CD4-positive, alpha-beta T cell treated with Interleukin-15 for 1 hour (primary cell): ENCODE results near the gene TBC1D10A.

Experiments used
- DNase-seq: peaks from one replicate; pipeline ENCODE4 v3.0.0-alpha.2; 2020

TBC1D10A gene

GRCh38 chr22:30265131-30265720 lies 61.5 kb downstream of the TBC1D10A start:
- DNase-seq: no peak

GRCh38 chr22:30263883-30264282 lies 62.9 kb downstream of the TBC1D10A start:
- DNase-seq: no peak

GRCh38 chr22:30262917-30263741 lies 63.6 kb downstream of the TBC1D10A start:
- DNase-seq: peak; percentile 83

- no peak for DNase-seq
Measured at GRCh38 chr22:30262112-30262511, 64.6 kb downstream of the TBC1D10A start.

- peak; percentile 73 for DNase-seq
Measured at GRCh38 chr22:30261134-30261533, 65.6 kb downstream of the TBC1D10A start.

- no peak for DNase-seq
Measured at GRCh38 chr22:30260682-30261081, 66.1 kb downstream of the TBC1D10A start.

GRCh38 chr22:30260276-30260675 lies 66.5 kb downstream of the TBC1D10A start:
- no peak for DNase-seq

- no peak for DNase-seq
Measured at GRCh38 chr22:30254314-30254713, 72.4 kb downstream of the TBC1D10A start.

GRCh38 chr22:30253205-30253852 lies 73.4 kb downstream of the TBC1D10A start:
- DNase-seq: no peak

GRCh38 chr22:30252411-30253204 lies 74.1 kb downstream of the TBC1D10A start:
- no peak for DNase-seq

GRCh38 chr22:30251711-30252110 lies 75.0 kb downstream of the TBC1D10A start:
- no peak for DNase-seq

GRCh38 chr22:30250661-30251267 lies 76.0 kb downstream of the TBC1D10A start:
- no peak for DNase-seq

- DNase-seq: no peak
Measured at GRCh38 chr22:30250039-30250565, 76.6 kb downstream of the TBC1D10A start.

- no peak for DNase-seq
Measured at GRCh38 chr22:30249049-30250038, 77.4 kb downstream of the TBC1D10A start.

GRCh38 chr22:30248484-30248883 lies 78.3 kb downstream of the TBC1D10A start:
- no peak for DNase-seq

GRCh38 chr22:30247974-30248373 lies 78.8 kb downstream of the TBC1D10A start:
- no peak for DNase-seq

GRCh38 chr22:30247561-30247960 lies 79.2 kb downstream of the TBC1D10A start:
- DNase-seq: no peak

- DNase-seq: no peak
Measured at GRCh38 chr22:30246814-30247376, 79.8 kb downstream of the TBC1D10A start.

- DNase-seq: peak; percentile 45
Measured at GRCh38 chr22:30245985-30246813, 80.5 kb downstream of the TBC1D10A start, which contains the start of gene LIF. LIF (minus strand) TSS chr22:30246759; CDS start chr22:30246695, 64 bp downstream.
